Endothelial cell of umbilical vein (primary cell): ENCODE data around the gene FYB2. TPM values are rescaled to one million over a fixed set of nuclear protein-coding genes. Genes with fewer than 3 reads are reported as not detected.

ENCODE experiments used
- Bru-seq: library from RNA; stranded (reverse); fragments of 400-500 nt; gene quantifications from one replicate; lab custom pipeline; 2021; lab: Mats Ljungman, UMichigan
- BruChase-seq, 2 experiments: library from RNA; stranded (reverse); fragments of 400-500 nt; gene quantifications; one replicate each; lab custom pipeline; 2021; lab: Mats Ljungman, UMichigan
- BruUV-seq: library from RNA; stranded (reverse); fragments of 400-500 nt; replicated peaks from 2 replicates; lab custom pipeline; 2021; lab: Mats Ljungman, UMichigan
- CTCF ChIA-PET: fragments of 300-600, 350-600 bp; sonication (Branson Sonifier 250); formaldehyde crosslinking; loops from one replicate; lab custom pipeline; 2021; ENCODE audit warnings: antibody characterized with exemption, inconsistent platforms; lab: Charles Lee
- POLR2A ChIA-PET: fragments of 300-600, 350-600 bp; sonication (Branson Sonifier 250); formaldehyde crosslinking; loops from one replicate; lab custom pipeline; 2021; ENCODE audit warnings: antibody characterized with exemption, inconsistent platforms; lab: Charles Lee
- DNase-seq: peaks from one replicate; pipeline ENCODE4 v3.0.0-alpha.2; 2011; ENCODE audit warnings: low read depth, low spot score
- FAIRE-seq: peaks from 2 replicates; lab custom pipeline; 2011; peaks lifted over from hg19 to GRCh38; lab: Jason Lieb, UNC
- H2AFZ ChIP-seq: 2 replicates; pipeline ENCODE4 v1.6.0; 2012; ENCODE audit warnings: low read depth, low read length, control low read depth, inconsistent platforms
- H3K27ac ChIP-seq: 2 replicates; pipeline ENCODE4 v1.5.1; 2011; ENCODE audit warnings: low read depth, mild to moderate bottlenecking, control low read depth, low read length, moderate library complexity; ENCODE audit not compliant: insufficient read depth
- H3K27me3 ChIP-seq, 2 experiments: 2 replicates each; pipeline versions ENCODE4 v1.6.0 to v1.6.1; 2011; ENCODE audit warnings: low read length in 2 of 2, mixed read lengths in 1 of 2; ENCODE audit not compliant: control insufficient read depth in 2 of 2, insufficient read depth in 2 of 2
- H3K36me3 ChIP-seq, 2 experiments: 2 replicates in 1 of 2; 3 replicates in 1 of 2; pipeline ENCODE4 v1.5.1; 2011; ENCODE audit warnings: low read length in 2 of 2, mild to moderate bottlenecking in 1 of 2, moderate library complexity in 1 of 2; ENCODE audit not compliant: control insufficient read depth in 2 of 2, insufficient read depth in 2 of 2; ENCODE audit errors: extremely low read depth in 1 of 2
- H3K4me1 ChIP-seq: 3 replicates; pipeline ENCODE4 v1.5.1; 2011; ENCODE audit warnings: mild to moderate bottlenecking, low read length; ENCODE audit not compliant: control insufficient read depth, insufficient read depth; ENCODE audit errors: extremely low read depth
- H3K4me2 ChIP-seq: 2 replicates; pipeline ENCODE4 v1.6.1; 2011; ENCODE audit warnings: low read length, control low read depth, mixed read lengths; ENCODE audit not compliant: insufficient read depth
- H3K4me3 ChIP-seq, 3 experiments: fragments of 200-600 bp in 1 of 3; sonication (generic), shearing (Covaris generic) in 1 of 3; replicated peaks in 1 of 3; 2 replicates each; pipeline ENCODE4 v1.5.1; 2011 to 2016; ENCODE audit warnings: control low read depth in 3 of 3, low read length in 3 of 3, mild to moderate bottlenecking in 2 of 3, inconsistent platforms in 1 of 3, low read depth in 1 of 3, moderate library complexity in 1 of 3; ENCODE audit not compliant: insufficient read depth in 1 of 3
- H3K79me2 ChIP-seq: 2 replicates; pipeline ENCODE4 v1.6.0; 2012; ENCODE audit warnings: low read length, inconsistent platforms; ENCODE audit not compliant: control insufficient read depth, insufficient read depth
- H3K9ac ChIP-seq: replicated peaks from 2 replicates; pipeline ENCODE3; 2011; ENCODE audit warnings: low read length, control low read depth; ENCODE audit not compliant: insufficient read depth; ENCODE audit errors: extremely low read depth
- H3K9me1 ChIP-seq: replicated peaks from 3 replicates; pipeline ENCODE4 v1.6.0; 2011; ENCODE audit warnings: mild to moderate bottlenecking, low read length; ENCODE audit not compliant: control insufficient read depth, insufficient read depth; ENCODE audit errors: extremely low read depth
- H3K9me3 ChIP-seq: replicated peaks from 2 replicates; pipeline ENCODE4 v1.5.1; 2012; ENCODE audit warnings: low read length, inconsistent platforms; ENCODE audit not compliant: control insufficient read depth, insufficient read depth
- H4K20me1 ChIP-seq: replicated peaks from 2 replicates; pipeline ENCODE3; 2011; ENCODE audit warnings: mild to moderate bottlenecking, low read length; ENCODE audit not compliant: control insufficient read depth, insufficient read depth; ENCODE audit errors: extremely low read depth
- EZH2 ChIP-seq: IDR thresholded peaks from 2 replicates; pipeline ENCODE4 v1.6.1; 2012; ENCODE audit warnings: borderline replicate concordance, low read depth, mild to moderate bottlenecking, moderate library complexity, low read length, inconsistent platforms; ENCODE audit not compliant: severe bottlenecking
- FOS ChIP-seq: IDR thresholded peaks from 2 replicates; pipeline ENCODE4 v1.6.1; 2011; ENCODE audit warnings: mild to moderate bottlenecking, low read length, moderate library complexity, borderline replicate concordance; ENCODE audit not compliant: insufficient read depth
- GATA2 ChIP-seq: IDR thresholded peaks from 2 replicates; pipeline ENCODE4 v1.7.0; 2011; ENCODE audit warnings: low read depth, mild to moderate bottlenecking, moderate library complexity, mixed read lengths, low read length; ENCODE audit not compliant: insufficient read length, insufficient read depth
- JUN ChIP-seq: IDR thresholded peaks from 2 replicates; pipeline ENCODE4 v1.6.1; 2011; ENCODE audit warnings: borderline replicate concordance, low read depth; ENCODE audit not compliant: insufficient read length, insufficient read depth
- MYC ChIP-seq: IDR thresholded peaks from one replicate; pipeline ENCODE4 v1.6.1; 2011; ENCODE audit warnings: mild to moderate bottlenecking, low read depth, low read length
- POLR2A ChIP-seq: IDR thresholded peaks from 2 replicates; pipeline ENCODE4 v1.6.1; 2012; ENCODE audit warnings: low read depth, mild to moderate bottlenecking, control low read depth, low read length
- POLR2AphosphoS5 ChIP-seq: IDR thresholded peaks from 2 replicates; pipeline ENCODE4 v1.6.1; 2012; ENCODE audit warnings: low read depth, mild to moderate bottlenecking, control low read depth, low read length, moderate library complexity; ENCODE audit not compliant: insufficient read depth
- dilution Hi-C: fragments of 300-500 bp; cut with MboI; formaldehyde crosslinking; loops from one replicate; pipeline ENCODE4 v1.15.0; 2019; ENCODE audit warnings: low sequenced_read_pairs; ENCODE audit not compliant: extremely low pct_ligation_motif_present
- intact Hi-C: fragments of 100-400 bp; cut with micrococcal nuclease; formaldehyde crosslinking; loops from one replicate; pipeline ENCODE4 v1.10.0; 2022
- long read RNA-seq: library from polyadenylated mRNA; stranded (forward); transcript quantifications from one replicate; pipeline ENCODE4 v2.0.0, GENCODE V29; 2021
- polyA minus RNA-seq, 3 experiments: library from RNA; depleted of rRNA, polyadenylated mRNA; stranded (reverse); fragments of >200 nt; gene quantifications; 1 replicate in 1 of 3; 2 replicates in 2 of 3; pipeline ENCODE4 v1.2.3, GENCODE V29; 2011
- polyA plus RNA-seq, 4 experiments: library from polyadenylated mRNA; depleted of rRNA in 3 of 4; stranded (reverse) in 3 of 4; unstranded in 1 of 4; fragments of >200 nt; gene quantifications; 2 replicates each; pipeline versions ENCODE4 v1.2.1 to v1.2.3, GENCODE V29; 2011 to 2012; ENCODE audit warnings: missing spikeins in 1 of 4
- total RNA-seq: library from RNA; stranded (reverse); gene quantifications from 2 replicates; pipeline ENCODE4 v1.2.3, GENCODE V29; 2021
- TF ChIP-seq, protein P1 (sequence below), 2 donors: IDR thresholded peaks; 1 replicate in 1 of 2; 2 replicates in 1 of 2; pipeline ENCODE4 v1.5.1; 2011; ENCODE audit warnings: low read length in 2 of 2, mild to moderate bottlenecking in 2 of 2, moderate library complexity in 2 of 2, control low read depth in 1 of 2, inconsistent platforms in 1 of 2, low read depth in 1 of 2; ENCODE audit not compliant: insufficient read depth in 1 of 2; ENCODE audit errors: extremely low read depth in 1 of 2
- TF ChIP-seq, protein P2 (sequence below): IDR thresholded peaks from 2 replicates; pipeline ENCODE4 v1.6.1; 2011; ENCODE audit not compliant: insufficient read depth, insufficient read length

FYB2 gene, protein sequence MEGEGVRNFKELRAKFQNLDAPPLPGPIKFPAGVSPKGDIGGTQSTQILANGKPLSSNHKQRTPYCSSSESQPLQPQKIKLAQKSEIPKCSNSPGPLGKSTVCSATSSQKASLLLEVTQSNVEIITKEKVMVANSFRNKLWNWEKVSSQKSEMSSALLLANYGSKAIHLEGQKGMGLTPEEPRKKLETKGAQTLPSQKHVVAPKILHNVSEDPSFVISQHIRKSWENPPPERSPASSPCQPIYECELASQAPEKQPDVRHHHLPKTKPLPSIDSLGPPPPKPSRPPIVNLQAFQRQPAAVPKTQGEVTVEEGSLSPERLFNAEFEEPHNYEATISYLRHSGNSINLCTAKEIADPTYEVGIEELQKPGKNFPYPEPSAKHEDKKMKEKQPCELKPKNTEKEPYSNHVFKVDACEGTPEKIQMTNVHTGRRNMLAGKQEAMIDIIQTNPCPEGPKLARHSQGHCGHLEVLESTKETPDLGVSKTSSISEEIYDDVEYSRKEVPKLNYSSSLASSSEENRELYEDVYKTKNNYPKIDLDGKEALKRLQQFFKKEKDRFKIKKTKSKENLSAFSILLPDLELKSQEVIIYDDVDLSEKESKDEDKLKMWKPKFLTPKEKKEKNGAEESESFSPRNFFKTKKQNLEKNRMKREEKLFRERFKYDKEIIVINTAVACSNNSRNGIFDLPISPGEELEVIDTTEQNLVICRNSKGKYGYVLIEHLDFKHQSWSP
- total RNA-seq: not detected in 2 replicates
- not detected in 2 replicates for polyA plus RNA-seq
- not detected in 2 replicates for polyA plus RNA-seq (2011; cell fraction: cytosol; rRNA removed)
- polyA plus RNA-seq (2011; cell fraction: nucleus; rRNA removed): not detected in 2 replicates
- polyA plus RNA-seq (2012): not detected in 2 replicates
- polyA minus RNA-seq: not detected in 2 replicates
- polyA minus RNA-seq (2011; cell fraction: cytosol; rRNA and poly(A)+ RNA removed): not detected
- polyA minus RNA-seq (2011; cell fraction: nucleus; rRNA and poly(A)+ RNA removed): not detected in 2 replicates
- Bru-seq, nascent RNA: not detected
- BruChase-seq, experiment 1, labeled RNA remaining after a 6-hour chase: not detected
- not detected for BruChase-seq, experiment 2, labeled RNA remaining after a 2-hour chase
- long read RNA-seq: 0 reads

DNA sequence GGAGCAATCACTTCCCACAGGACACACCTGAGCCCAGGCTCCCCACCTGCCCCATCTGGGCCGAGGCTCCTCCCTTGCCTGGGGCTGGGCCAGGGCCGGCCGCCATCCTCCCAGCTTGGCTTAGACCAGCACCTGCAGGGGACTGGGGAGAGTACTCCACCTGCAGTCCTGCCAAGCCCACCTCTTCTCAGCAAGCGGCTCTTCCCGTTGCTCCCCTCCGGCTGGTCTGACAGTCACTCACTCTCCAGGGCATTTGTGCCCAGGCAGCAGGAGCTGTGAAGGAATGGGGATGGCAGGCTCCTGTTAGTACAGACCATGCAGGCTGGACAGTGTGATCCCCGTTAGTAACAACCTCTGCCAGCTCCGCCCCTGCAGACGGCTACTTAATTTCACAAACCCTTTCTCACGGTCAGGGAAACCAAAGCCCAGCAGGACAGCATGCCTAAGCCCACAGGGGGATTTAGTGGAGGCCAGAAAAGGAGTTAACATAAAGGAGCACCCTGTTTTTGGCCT lies at the start of gene FYB2:
FYB2 (minus strand) TSS at position 18 of the 513 bp plus-strand sequence. CDS start 114 bp downstream, outside the sequence.
- Histone ChIP-seq H3K4me2 (no peak within 1 kb of the TSS), H3K4me1 (no peaks in the 10 kb centered on the region), H4K20me1 (no peaks in the 10 kb centered on the region), H3K9me1 (no peaks in the 10 kb centered on the region), H3K9me3 (no peaks in the 10 kb centered on the region), H3K79me2 (no peaks in the 10 kb centered on the region), H3K27ac (no peak within 1 kb of the TSS), H3K9ac (no peak within 1 kb of the TSS), H3K4me3 (no peak within 1 kb of the TSS), H3K36me3 (no peaks in the 10 kb centered on the region), H3K27me3 (no peaks in the 10 kb centered on the region), H2AFZ (no peak within 1 kb of the TSS)
- ChIA-PET POLR2A (no interaction called here), CTCF (interaction anchor here (1.4 to 3.2 kb wide), 4 partner anchors 13 to 235 kb away, joined by 5 to 20 read pairs (median 7); no protein-coding TSS in a partner anchor)
- intact Hi-C loops (no loop called here), dilution Hi-C loops (no loop called here)
- BruUV-seq: no TSS peak
- DNase-seq (no peak), FAIRE-seq (no peak)
- no peak for TF ChIP-seq MYC
- no peak for TF ChIP-seq POLR2A
- no peak for TF ChIP-seq FOS
- TF ChIP-seq, protein P1, sequence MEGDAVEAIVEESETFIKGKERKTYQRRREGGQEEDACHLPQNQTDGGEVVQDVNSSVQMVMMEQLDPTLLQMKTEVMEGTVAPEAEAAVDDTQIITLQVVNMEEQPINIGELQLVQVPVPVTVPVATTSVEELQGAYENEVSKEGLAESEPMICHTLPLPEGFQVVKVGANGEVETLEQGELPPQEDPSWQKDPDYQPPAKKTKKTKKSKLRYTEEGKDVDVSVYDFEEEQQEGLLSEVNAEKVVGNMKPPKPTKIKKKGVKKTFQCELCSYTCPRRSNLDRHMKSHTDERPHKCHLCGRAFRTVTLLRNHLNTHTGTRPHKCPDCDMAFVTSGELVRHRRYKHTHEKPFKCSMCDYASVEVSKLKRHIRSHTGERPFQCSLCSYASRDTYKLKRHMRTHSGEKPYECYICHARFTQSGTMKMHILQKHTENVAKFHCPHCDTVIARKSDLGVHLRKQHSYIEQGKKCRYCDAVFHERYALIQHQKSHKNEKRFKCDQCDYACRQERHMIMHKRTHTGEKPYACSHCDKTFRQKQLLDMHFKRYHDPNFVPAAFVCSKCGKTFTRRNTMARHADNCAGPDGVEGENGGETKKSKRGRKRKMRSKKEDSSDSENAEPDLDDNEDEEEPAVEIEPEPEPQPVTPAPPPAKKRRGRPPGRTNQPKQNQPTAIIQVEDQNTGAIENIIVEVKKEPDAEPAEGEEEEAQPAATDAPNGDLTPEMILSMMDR (IDR thresholded peaks at IDR 0.05; ENCODE audit: extremely low read depth in 1 of 2, insufficient read depth in 1 of 2, low read depth in 1 of 2, low read length in 2 of 2): no peak
- no peak for TF ChIP-seq GATA2
- no peak for TF ChIP-seq POLR2AphosphoS5
- TF ChIP-seq, protein P2, sequence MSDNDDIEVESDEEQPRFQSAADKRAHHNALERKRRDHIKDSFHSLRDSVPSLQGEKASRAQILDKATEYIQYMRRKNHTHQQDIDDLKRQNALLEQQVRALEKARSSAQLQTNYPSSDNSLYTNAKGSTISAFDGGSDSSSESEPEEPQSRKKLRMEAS: no peak
- no peak for TF ChIP-seq EZH2
- no peak for TF ChIP-seq JUN
